ENCODE measurements around the gene RTKN2.

Gene RTKN2

DNA sequence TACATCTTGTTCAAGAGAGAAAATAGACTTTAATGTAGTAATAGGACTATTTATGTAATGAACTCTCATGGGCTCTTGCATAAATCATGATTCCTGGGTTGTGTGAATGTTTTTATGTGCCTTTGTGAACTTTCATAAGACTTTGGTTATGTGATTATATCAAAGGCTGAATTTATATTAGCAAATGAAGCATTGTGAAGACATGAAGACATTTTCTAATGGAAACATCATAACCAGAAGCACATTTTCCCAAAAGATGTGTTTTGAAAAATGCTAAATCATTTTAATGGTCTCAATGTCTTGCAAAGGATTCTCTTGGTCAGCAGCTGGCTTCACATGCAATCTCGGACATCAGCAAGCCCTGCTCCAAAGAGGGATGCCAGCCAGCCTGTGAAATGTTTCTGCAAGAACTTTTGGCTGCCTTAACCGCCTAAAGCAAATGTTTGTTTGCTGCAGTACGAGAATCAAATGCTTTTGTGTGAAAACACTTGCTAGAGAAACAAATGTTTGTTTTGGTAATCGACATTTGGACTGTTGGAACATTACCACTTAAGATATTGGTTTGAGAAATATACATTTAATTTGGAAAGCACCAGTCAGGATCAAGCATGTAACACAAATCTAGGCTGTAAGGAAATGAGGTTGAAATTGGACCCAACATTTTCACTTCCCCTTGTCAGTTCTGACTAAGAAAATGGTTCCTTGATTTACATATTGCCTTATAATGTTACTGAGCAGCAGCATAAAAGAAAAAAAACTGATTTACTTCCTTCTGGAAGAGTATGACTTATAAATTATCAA is 102.1 kb downstream of the RTKN2 start:
- DNase-seq: no peak

DNA sequence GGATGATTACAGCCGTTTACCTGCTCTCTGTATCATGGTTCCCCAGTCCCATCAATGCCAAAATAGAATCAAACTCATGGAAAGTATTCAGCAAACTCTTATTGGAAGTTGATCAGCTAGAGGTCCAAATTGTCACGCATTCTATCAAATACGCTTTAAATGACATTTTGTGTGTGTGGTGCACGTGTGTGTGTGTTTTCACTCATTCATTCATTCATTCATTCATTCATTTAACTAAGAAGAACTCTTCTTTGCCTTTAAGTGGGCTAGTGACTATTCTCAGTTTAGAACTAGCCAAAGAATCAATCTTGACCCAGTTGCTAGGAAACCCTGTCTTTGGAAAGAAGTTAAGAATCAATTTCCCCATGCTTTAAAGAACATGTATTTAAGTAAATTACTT is 102.8 kb downstream of the RTKN2 start:
- DNase-seq: no peak

DNA sequence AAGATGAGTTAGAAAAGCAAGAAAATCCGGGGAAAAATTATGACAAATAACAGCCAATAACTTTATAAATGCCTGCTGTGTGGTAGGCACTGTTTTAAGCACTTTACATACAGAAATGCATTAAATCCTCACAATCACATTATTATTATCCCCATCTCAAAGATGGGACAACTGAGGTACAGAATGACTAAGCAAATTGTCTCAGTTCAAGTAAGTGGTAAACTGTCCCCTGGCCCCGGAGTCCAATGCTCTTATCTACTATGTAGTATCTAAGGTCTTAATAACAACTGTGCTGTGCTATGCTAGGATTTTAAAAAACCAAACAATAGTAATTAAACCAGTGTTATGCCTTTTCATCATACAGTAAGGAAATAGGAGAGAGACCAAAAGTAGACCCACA is 105.6 kb downstream of the RTKN2 start:
- DNase-seq: no peak

DNA sequence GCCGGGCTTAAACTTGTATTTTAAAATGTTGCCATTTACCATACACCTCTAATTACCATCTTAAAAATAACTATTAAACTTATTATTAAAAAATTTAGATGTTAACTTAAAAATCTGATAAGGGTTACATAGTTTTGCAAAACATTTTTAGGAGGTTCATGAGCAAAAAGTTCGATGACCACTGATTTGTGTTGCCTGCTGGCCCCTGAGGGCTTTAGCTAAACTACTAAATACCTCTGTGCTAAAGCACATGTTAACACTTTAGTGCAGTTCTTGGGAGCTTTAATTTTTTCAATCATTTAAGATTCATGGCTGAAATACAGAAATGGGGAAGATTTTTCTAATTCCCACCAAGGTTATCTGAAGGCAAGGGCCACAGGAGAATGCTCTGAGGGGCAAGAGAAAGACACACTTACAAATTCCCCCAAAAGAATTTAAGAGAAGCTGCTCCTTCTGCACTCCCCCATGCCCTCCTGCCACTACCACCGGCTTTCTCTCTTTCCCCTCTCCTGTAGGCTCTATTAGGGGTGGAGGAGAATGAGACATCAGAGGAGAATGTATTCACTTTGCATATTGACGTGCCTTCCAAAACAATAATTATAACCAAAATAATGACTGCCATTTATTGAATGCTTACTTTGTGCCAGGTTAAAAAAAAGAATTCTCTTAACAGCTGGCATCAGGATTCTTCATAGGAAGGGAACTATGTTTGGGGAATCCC is 106.2 kb downstream of the RTKN2 start:
- no peak for DNase-seq

DNA sequence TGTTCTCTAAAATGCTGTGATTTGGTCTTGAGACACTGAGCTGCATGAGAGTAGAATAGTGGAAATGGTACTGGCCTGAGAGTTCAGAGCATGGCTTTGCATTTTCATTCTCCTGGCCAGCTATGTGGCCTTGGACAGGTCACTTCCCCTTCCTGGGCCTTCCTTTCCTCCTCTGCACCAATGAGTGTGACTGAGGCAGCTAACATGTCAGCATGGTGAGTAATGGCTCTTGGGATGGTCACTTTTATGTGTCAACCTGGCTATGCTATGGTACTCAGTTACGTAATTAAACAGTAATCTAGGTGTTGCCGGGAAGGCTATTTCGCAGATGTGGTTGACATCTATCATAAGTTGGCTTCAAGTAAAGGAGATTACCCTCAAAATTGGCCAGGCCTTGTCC is 109.3 kb downstream of the RTKN2 start:
- no peak for DNase-seq

DNA sequence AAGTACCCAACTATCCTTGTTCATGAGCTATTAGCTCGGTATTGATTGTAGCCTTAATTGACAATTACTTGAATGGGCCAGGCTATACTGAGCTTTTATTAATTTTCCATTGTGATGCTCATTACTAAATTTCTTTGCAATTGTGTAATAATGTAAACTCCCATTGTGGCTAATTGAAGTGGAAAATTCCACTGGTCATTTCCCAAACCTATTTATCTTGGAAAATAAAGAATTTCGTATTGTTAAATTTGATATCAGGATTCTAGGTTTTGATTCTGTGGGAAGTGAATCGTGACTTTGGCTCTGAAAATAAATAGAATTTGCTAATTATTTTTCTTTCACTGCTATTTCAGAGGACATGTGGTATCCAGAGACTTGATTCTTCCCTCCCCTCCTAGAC is 111.0 kb downstream of the RTKN2 start:
- no peak for DNase-seq

DNA sequence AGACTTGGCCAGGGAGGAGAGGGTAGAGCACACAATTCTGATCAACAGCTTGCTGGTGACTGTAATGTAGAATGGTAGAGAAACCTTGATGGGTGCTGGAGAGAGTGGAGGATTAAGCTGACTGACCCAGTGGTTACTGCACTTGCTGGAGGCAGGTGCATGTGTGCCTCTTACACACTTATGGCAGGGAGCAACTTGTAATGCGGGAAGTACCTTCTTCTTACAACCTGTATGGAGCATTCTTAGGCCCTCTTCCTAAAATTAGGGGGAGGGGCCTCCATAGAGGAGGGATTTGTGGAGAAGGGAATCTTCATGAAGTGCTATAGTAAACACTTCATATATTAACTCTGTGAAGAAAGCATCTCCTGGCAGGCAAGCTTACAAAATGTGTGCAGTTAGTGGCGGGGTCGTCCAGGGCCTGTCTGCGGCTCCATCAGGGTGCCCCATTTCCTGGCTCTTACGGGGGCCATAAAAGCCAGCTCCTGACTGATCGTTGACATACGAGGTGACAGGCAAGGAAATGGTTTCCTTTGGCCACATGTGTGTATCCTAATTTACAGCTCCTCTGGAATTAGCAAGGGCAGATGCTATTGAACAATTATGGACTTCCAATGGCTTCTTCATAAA is 113.5 kb downstream of the RTKN2 start:
- DNase-seq: no peak

DNA sequence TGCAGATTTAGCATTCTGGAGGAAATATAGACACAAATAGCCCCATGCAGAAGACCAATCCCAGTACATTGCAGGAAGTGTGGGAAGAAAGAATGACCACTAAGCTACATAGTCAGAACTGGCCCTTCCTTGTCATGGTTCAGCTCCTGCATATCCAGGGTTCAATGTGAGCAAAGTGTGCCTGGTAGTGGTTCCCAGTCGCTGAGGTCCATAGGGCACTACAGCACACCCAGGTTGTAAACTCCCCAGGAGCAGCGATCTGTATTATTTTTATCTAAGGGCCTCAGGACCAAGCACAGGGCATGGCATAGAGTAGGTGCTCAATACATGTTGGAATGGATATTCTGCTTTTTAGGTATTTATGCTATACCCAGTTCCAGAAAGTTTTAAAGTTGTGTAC is 114.4 kb downstream of the RTKN2 start:
- DNase-seq: no peak

DNA sequence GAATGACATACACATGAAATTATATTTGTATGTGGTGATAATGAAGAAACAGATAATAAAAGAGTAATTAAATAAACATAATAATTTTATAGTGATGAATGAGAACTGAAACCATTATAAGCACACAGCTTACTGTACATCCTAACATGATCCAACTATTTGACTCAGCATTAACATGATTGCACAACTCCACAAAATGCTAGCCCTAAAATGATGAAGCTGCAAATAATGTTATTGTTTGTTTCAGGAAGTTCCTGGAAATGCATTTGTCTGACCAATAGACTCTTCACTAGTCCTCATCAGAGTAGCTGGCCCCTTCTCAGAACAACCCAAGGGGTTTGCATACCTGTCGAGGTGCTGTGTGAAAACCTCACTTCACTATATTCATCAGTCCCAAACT is 115.5 kb downstream of the RTKN2 start:
- no peak for DNase-seq

DNA sequence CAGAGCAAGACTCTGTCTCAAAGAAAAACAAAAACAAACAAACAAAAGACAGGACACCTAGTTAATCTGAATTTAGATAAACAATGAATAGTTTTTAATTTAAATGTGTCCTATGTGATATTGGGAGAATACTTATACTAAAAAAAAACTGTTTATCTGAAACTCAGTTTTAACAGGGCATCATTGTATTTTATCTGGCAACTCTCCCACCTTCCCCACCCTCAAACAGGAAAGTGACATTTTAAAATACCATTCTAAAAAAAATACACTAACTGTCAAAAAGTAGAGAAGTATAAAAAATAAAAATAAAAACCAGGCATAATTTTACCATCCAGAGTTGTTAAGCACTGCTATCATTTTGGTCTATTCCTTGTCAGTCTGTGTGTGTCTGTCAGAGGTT is 119.0 kb downstream of the RTKN2 start:
- no peak for DNase-seq

DNA sequence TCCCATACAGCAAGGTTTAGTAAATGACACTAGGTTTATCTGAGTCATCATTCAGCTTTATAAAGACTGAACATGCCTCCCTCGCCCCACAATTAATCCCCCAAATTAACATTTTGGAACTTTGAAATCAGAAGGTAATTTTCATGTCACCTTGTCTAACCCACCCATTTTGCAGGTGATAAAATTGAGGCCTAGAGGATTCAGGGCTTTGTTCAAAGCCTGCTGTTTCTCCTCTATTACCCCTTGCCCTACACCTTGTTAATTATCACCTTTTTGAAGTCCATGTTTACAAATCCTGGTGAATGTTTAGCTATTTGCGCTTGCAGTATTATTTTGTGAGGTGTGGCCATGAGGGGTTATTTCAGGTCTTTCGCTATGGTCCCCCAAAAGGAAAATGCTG is 120.5 kb downstream of the RTKN2 start:
- DNase-seq: no peak

DNA sequence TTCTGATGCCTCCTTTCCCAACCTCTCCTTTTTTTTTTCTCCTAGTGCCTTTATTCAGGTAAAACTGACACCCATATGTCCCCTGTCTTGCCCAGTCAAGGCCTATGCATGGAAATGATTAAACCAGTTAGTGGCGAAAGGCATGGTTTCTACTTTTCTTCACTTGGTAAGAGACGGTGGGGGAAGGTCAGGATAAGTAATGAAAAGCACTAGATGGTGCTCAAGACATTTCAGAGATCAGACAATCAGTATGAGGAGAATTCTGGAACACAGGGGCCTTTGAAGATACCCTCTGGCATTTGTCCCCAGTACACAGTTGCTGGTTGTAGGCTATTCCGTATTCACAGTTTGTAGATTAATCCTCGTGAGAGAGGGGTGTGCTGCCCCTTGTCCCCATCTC is 121.2 kb downstream of the RTKN2 start:
- DNase-seq: no peak

DNA sequence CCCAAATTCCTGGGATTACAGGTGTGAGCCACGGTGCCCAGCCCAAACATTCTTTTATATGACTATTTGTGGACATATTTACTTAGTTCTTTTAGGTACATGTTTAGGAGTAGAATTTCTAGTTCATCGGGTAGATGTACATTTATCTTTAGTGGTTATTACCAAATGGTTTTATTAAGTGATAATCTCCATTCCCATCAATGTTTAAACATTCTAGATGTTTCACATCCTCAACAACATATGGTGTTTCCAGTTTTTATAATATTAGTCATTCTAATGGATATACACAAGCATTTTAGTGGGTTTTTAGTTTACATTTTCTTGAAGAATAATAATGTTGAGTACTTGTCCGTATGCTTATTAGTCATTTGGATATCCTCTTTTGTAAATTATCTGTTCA is 131.7 kb downstream of the RTKN2 start:
- DNase-seq: no peak

DNA sequence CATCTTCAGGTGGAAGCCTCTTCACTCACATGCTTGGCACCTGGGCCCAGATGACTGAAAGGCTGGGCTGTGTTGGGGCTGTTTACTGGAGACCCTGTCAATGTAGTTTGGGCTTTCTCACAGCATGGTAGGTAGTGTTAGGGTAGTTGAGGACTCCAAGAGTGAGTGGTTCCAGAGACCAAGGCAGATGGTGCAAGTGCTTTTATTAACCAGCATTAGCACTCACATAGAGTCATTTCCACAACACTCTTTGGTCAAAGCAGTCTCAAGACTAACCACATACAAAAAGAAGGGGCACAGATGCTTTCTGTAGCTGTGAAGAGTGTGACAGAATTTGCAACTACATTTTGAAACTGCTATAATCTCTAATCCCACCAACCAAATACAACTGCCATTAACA is 135.0 kb downstream of the RTKN2 start:
- no peak for DNase-seq
